RWPE1 (cell line): ENCODE data around the gene ERBB4.
A peak's percentile ranks its signal among the peaks of the same experiment; 100 is the strongest.

Experiments used
- CTCF ChIA-PET: fragments of 350-600 bp; sonication (Branson Sonifier 250); formaldehyde crosslinking; extraction: SDS; loops from one replicate; lab custom pipeline; 2021; lab: Yijun Ruan, JAX
- POLR2A ChIA-PET: fragments of 400-600 bp; formaldehyde crosslinking; extraction: SDS; loops from one replicate; lab custom pipeline; 2020; ENCODE audit warnings: antibody characterized with exemption; ENCODE audit not compliant: low non-redundant PET; lab: Yijun Ruan, JAX
- DNase-seq: peaks from one replicate; pipeline ENCODE4 v3.0.0; 2012; ENCODE audit warnings: low spot score
- H3K27ac ChIP-seq: fragments of 450-650 bp; 2 replicates; pipeline ENCODE4 v1.5.1; 2017
- CTCF ChIP-seq: fragments of 450-650 bp; conservative IDR thresholded peaks from 2 replicates; pipeline ENCODE4 v1.5.1; 2017; ENCODE audit warnings: low read depth, mild to moderate bottlenecking

Gene ERBB4

GRCh38 chr2:212073360-212073759 lies 465.2 kb downstream of the ERBB4 start:
- no peak overlapping the region for H3K27ac ChIP-seq
- DNase-seq, result peak; percentile 13
- POLR2A ChIA-PET, result no interaction called here
- CTCF ChIA-PET, result no interaction called here
- TF ChIP-seq CTCF, result no peak

GRCh38 chr2:212066546-212066945 lies 472.1 kb downstream of the ERBB4 start:
- no peak for TF ChIP-seq CTCF
- DNase-seq, result no peak
- H3K27ac ChIP-seq, result no peak overlapping the region
- ChIA-PET CTCF (no interaction called here), POLR2A (no interaction called here)

- CTCF ChIA-PET, result no interaction called here
Observed at GRCh38 chr2:212064318-212064717, 474.3 kb downstream of the ERBB4 start.

GRCh38 chr2:212052412-212053159 lies 486.0 kb downstream of the ERBB4 start:
- POLR2A ChIA-PET, result no interaction called here
- no peak for TF ChIP-seq CTCF
- no peak for DNase-seq
- H3K27ac ChIP-seq, result no peak overlapping the region
- CTCF ChIA-PET, result interaction anchor here (0.6 kb wide), 1 partner anchor 51 kb away, joined by 3 read pairs; no protein-coding TSS in a partner anchor

More at GRCh38 chr2:212064318-212064717, 474.3 kb downstream of the ERBB4 start:
- POLR2A ChIA-PET, result no interaction called here
- no peak overlapping the region for H3K27ac ChIP-seq
- TF ChIP-seq CTCF, result no peak
- DNase-seq, result no peak

GRCh38 chr2:212050871-212051270 lies 487.7 kb downstream of the ERBB4 start:
- DNase-seq, result no peak
- H3K27ac ChIP-seq, result no peak overlapping the region
- POLR2A ChIA-PET, result no interaction called here
- CTCF ChIA-PET, result no interaction called here
- no peak for TF ChIP-seq CTCF

GRCh38 chr2:212042562-212042961 lies 496.0 kb downstream of the ERBB4 start:
- ChIA-PET POLR2A (no interaction called here), CTCF (interaction anchor here (0.6 to 0.7 kb wide), 2 partner anchors 46 to 885 kb away, joined by 3 read pairs; no protein-coding TSS in a partner anchor)
- no peak for DNase-seq
- no peak for TF ChIP-seq CTCF
- no peak overlapping the region for H3K27ac ChIP-seq
